Measurements from ENCODE around the gene ELAVL2.

Gene ELAVL2

GRCh38 chr9:23769307-23769935 is 56.6 kb downstream of the ELAVL2 start:
- no peak for DNase-seq (ENCODE audit: low spot score)

GRCh38 chr9:23768861-23769260 is 57.2 kb downstream of the ELAVL2 start:
- DNase-seq (ENCODE audit: low spot score): no peak

GRCh38 chr9:23766613-23767012 is 59.4 kb downstream of the ELAVL2 start:
- no peak for DNase-seq (ENCODE audit: low spot score)

GRCh38 chr9:23765561-23765960 is 60.5 kb downstream of the ELAVL2 start:
- no peak for DNase-seq (ENCODE audit: low spot score)

GRCh38 chr9:23764219-23764618 is 61.8 kb downstream of the ELAVL2 start:
- no peak for DNase-seq (ENCODE audit: low spot score)

GRCh38 chr9:23754551-23754950 is 71.5 kb downstream of the ELAVL2 start:
- DNase-seq (ENCODE audit: low spot score): no peak

- DNase-seq (ENCODE audit: low spot score): no peak
These were observed 73.2 kb downstream of the ELAVL2 start for GRCh38 chr9:23752859-23753258.

GRCh38 chr9:23751633-23752032 is 74.4 kb downstream of the ELAVL2 start:
- DNase-seq (ENCODE audit: low spot score): no peak

GRCh38 chr9:23750808-23751207 is 75.2 kb downstream of the ELAVL2 start:
- DNase-seq (ENCODE audit: low spot score): no peak

GRCh38 chr9:23747088-23748075 is 78.7 kb downstream of the ELAVL2 start:
- DNase-seq (ENCODE audit: low spot score): no peak

- DNase-seq (ENCODE audit: low spot score): no peak
These were observed 79.7 kb downstream of the ELAVL2 start for GRCh38 chr9:23746317-23746716.

- DNase-seq (ENCODE audit: low spot score): no peak
These were observed 83.0 kb downstream of the ELAVL2 start for GRCh38 chr9:23743036-23743435.

- DNase-seq (ENCODE audit: low spot score): no peak
These were observed 84.7 kb downstream of the ELAVL2 start for GRCh38 chr9:23741351-23741750.

GRCh38 chr9:23740531-23740930 is 85.5 kb downstream of the ELAVL2 start:
- DNase-seq (ENCODE audit: low spot score): no peak

- no peak for DNase-seq (ENCODE audit: low spot score)
These were observed 86.3 kb downstream of the ELAVL2 start for GRCh38 chr9:23739753-23740152.

GRCh38 chr9:23736293-23736692 is 89.7 kb downstream of the ELAVL2 start:
- no peak for DNase-seq (ENCODE audit: low spot score)

- no peak for DNase-seq (ENCODE audit: low spot score)
These were observed 92.5 kb downstream of the ELAVL2 start for GRCh38 chr9:23733495-23734078.

- DNase-seq (ENCODE audit: low spot score): no peak
These were observed 94.7 kb downstream of the ELAVL2 start for GRCh38 chr9:23731353-23731752.

- DNase-seq (ENCODE audit: low spot score): no peak
These were observed 95.7 kb downstream of the ELAVL2 start for GRCh38 chr9:23730364-23730763.

- no peak for DNase-seq (ENCODE audit: low spot score)
These were observed 97.3 kb downstream of the ELAVL2 start for GRCh38 chr9:23728736-23729135.

GRCh38 chr9:23725279-23725946 is 100.6 kb downstream of the ELAVL2 start:
- no peak for DNase-seq (ENCODE audit: low spot score)

GRCh38 chr9:23723672-23724071 is 102.4 kb downstream of the ELAVL2 start:
- DNase-seq (ENCODE audit: low spot score): no peak
